Measurements from ENCODE around the gene EXTL2.
"Not testable (repeated sequence)": the region's sequence is repeated elsewhere in the genome, so short reads cannot be mapped to it uniquely, and the experiment has no call there.

The EXTL2 gene

GRCh38 chr1:100936194-100936967 lies 41.7 kb upstream of the EXTL2 start:
- TF ChIP-seq, protein P1, sequence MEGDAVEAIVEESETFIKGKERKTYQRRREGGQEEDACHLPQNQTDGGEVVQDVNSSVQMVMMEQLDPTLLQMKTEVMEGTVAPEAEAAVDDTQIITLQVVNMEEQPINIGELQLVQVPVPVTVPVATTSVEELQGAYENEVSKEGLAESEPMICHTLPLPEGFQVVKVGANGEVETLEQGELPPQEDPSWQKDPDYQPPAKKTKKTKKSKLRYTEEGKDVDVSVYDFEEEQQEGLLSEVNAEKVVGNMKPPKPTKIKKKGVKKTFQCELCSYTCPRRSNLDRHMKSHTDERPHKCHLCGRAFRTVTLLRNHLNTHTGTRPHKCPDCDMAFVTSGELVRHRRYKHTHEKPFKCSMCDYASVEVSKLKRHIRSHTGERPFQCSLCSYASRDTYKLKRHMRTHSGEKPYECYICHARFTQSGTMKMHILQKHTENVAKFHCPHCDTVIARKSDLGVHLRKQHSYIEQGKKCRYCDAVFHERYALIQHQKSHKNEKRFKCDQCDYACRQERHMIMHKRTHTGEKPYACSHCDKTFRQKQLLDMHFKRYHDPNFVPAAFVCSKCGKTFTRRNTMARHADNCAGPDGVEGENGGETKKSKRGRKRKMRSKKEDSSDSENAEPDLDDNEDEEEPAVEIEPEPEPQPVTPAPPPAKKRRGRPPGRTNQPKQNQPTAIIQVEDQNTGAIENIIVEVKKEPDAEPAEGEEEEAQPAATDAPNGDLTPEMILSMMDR (conservative IDR thresholded peaks at IDR 0.05; ENCODE audit: control insufficient read depth, insufficient read depth, low read depth, low read length) = no peak
- H3K4me3 ChIP-seq (ENCODE audit: control insufficient read depth, low read depth, low read length) = no peak overlapping the region
- no peak for DNase-seq (ENCODE audit: low read depth)

GRCh38 chr1:100933555-100933954 lies 38.9 kb upstream of the EXTL2 start:
- not testable (repeated sequence) for DNase-seq (ENCODE audit: low read depth); H3K4me3 ChIP-seq (ENCODE audit: control insufficient read depth, low read depth, low read length)

DNA sequence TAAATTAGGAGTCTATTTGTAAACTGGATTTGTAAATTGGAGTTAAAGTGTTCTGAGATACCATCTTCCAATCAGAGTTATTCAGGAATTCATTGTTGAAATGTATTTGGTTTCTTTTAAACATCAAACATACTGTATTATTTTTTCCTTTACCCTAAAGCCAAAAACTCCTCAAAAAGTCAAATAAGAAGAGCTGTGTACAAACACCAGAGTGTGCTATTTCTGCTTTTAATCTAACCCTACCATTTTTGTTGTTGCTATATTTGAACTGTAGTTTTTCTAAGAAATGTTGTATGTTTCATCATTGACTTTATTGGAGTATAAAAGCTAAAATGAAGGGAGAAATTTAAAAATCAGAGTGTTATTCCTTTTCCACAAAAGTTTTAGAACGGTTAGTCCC lies 37.1 kb upstream of the EXTL2 start:
- H3K4me3 ChIP-seq (ENCODE audit: control insufficient read depth, low read depth, low read length) = no peak overlapping the region
- DNase-seq (ENCODE audit: low read depth) = peak; percentile 5
- TF ChIP-seq, protein P1 (conservative IDR thresholded peaks at IDR 0.05; ENCODE audit: control insufficient read depth, insufficient read depth, low read depth, low read length) = peak; percentile 3

DNA sequence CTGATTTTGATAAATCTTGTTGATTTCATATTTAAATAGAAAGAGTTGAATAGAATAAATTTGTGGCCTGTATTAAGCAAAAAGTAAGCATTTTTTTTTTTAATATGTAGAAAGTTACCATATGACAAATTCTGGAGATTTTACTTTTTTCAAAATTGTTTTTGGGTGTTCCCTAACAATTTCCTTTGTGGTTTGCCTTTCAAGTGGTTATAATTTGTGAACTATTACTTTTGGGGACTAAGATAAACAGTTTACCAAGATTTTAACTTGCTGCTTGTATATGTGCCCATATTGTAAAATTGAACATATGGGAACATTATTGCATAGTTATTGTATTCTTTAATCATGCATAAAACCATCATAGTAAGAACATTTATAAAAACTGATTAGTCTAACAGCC lies 35.9 kb upstream of the EXTL2 start:
- no peak for DNase-seq (ENCODE audit: low read depth)
- TF ChIP-seq, protein P1 (conservative IDR thresholded peaks at IDR 0.05; ENCODE audit: control insufficient read depth, insufficient read depth, low read depth, low read length) = no peak
- no peak overlapping the region for H3K4me3 ChIP-seq (ENCODE audit: control insufficient read depth, low read depth, low read length)

GRCh38 chr1:100928128-100928527 lies 33.5 kb upstream of the EXTL2 start:
- peak; percentile 2 for DNase-seq (ENCODE audit: low read depth)
- H3K4me3 ChIP-seq (ENCODE audit: control insufficient read depth, low read depth, low read length) = no peak overlapping the region
- TF ChIP-seq, protein P1 (conservative IDR thresholded peaks at IDR 0.05; ENCODE audit: control insufficient read depth, insufficient read depth, low read depth, low read length) = no peak

GRCh38 chr1:100927276-100927675 lies 32.6 kb upstream of the EXTL2 start:
- no peak for DNase-seq (ENCODE audit: low read depth)
- TF ChIP-seq, protein P1 (conservative IDR thresholded peaks at IDR 0.05; ENCODE audit: control insufficient read depth, insufficient read depth, low read depth, low read length) = no peak
- H3K4me3 ChIP-seq (ENCODE audit: control insufficient read depth, low read depth, low read length) = no peak overlapping the region

- DNase-seq (ENCODE audit: low read depth) = no peak
- no peak overlapping the region for H3K4me3 ChIP-seq (ENCODE audit: control insufficient read depth, low read depth, low read length)
- TF ChIP-seq, protein P1 (conservative IDR thresholded peaks at IDR 0.05; ENCODE audit: control insufficient read depth, insufficient read depth, low read depth, low read length) = no peak
Observed at GRCh38 chr1:100926240-100926639, 31.6 kb upstream of the EXTL2 start.

All from fibroblast of mammary gland (primary cell).